Stimulated activated CD8-positive, alpha-beta memory T cell treated with anti-CD3 and anti-CD28 coated beads, Interleukin-4, amount 100 ng/mL, for 24 hours (primary cell): ENCODE data around the gene CLEC7A.

Experiments
- DNase-seq: peaks from one replicate; pipeline ENCODE4 v3.0.0-alpha.2; 2020; ENCODE audit warnings: low read depth

Gene CLEC7A

DNA sequence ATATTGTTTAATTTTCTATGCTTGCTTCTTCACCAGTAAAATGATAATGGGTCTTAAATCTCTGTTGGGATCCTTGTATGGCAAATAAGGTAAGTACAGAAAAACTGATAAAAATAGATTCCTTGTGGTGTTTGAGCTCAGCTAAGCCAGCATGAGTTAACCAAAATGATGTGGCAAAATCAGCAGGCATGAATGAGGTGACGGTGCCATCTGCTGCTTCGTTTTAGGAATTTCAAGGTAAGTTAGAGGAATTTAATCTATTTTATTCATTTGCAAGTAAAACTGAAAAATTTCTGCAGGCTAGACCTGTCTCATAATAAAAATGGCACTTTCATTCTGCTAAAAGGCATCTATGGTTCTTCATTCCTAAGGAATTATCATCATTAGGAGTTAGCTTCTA lies 10.0 kb upstream of the CLEC7A start:
- no peak for DNase-seq

DNA sequence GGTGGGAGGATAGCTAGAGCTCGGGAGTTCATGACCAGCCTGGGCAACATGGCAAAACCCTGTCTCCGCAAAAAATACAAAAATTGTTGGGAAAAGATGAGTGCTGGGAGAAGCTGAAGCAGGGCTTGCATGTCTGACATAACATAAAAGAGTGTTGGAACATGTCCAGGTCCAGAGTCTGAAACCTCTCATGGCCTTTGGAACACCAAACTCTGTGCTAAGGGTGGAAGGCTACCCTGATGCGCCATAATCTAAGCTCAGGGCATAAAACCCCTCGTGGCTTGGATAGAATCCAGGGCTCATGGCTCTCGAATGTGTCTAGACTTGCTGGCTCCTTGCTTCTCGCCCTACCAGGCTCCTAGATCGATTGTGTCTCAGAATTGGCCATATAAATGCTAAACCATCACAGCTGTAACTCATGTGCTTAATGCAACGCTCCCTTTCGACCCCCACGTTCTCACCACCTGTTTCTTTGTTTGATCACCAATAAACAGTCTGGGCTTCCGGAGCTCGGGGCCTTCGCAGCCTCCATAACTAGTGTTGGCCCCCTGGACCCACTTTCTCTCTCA lies 6.7 kb upstream of the CLEC7A start:
- DNase-seq: no peak

GRCh38 chr12:10135126-10135525 lies 5.1 kb upstream of the CLEC7A start:
- no peak for DNase-seq

DNA sequence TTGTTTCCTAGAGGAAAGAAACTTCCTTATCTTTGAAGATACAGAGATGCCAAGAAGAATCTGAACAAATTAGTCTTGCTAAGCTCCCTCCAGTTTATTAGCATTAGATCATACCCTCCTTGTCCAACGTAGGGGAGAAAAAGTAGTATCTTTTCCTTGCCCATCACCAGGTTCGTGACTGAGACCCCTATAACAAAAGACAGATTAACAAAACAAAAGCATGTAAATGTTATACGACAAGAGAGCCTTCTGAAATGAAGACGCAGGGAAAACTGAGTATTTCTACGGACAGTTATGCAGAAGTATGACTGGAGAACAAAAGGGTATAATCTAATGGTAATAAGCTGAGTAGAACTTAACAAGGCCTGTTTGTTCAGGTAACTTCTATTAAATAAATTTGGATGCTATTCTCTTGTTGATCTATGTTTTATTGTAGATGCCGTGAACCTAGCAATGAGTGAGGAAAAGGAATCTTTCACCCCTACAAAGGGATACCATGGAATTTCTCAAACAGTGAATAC lies 2.9 kb upstream of the CLEC7A start:
- no peak for DNase-seq

GRCh38 chr12:10131111-10131690 lies 1.2 kb upstream of the CLEC7A start:
- no peak for DNase-seq

DNA sequence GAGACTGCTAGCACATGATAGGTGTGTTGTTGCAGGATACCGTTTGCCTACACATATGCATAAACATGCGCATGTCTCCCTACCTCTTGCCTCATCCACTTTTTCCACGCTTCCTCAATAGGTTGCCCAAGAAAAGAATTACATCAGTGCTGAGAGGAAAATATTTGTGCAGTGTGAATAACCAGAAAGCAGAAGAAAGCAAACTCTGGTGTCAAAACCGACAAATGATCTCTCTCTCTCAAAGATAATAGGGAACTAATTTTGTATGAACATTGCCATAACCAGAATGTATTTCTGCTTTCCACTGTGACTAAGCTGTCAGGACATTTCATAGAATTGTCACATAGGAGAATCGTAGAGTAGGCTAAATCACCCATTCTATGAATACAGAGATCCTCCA lies 1.3 kb downstream of the CLEC7A start:
- DNase-seq: no peak

DNA sequence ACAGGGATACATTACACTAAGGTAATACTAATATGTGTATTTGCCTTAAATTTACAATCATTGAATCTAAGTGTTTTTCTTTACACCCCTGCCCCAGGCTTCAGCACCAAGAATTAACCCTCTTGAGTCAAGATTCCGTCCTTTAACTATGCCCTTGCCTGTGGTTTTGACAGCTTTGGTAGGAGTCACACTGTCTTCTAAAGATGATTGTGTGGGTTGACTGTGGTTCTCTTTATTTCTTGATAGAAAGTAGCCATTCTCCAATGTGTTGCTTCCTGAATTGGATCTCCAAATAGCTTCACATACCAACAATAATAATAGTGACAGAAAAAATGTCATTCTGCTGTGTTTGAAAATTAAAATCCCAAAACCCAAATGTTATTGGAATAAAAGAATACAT lies 3.6 kb downstream of the CLEC7A start:
- no peak for DNase-seq

- no peak for DNase-seq
These were observed 7.3 kb downstream of the CLEC7A start for GRCh38 chr12:10122689-10123088.

- no peak for DNase-seq
These were observed 8.7 kb downstream of the CLEC7A start for GRCh38 chr12:10121278-10121677.

DNA sequence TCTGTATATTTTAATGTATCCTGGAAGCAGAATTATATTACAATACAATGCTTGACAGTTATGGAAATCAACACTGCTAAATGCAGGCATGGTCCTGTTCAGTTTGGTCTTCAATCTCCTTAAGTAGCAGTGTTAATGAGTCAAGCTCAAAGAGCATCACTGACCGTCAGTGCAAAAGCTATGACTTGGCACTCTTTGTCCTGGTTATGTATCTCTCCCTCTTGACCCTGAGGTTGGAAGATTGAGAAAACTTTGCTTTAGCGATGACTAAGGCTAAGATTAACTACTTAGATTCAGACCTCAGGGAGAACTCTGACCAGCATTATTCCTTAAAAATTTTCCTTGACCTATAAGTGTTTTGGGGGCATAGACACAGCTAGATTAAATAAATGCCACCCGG lies 10.9 kb downstream of the CLEC7A start:
- DNase-seq: no peak

DNA sequence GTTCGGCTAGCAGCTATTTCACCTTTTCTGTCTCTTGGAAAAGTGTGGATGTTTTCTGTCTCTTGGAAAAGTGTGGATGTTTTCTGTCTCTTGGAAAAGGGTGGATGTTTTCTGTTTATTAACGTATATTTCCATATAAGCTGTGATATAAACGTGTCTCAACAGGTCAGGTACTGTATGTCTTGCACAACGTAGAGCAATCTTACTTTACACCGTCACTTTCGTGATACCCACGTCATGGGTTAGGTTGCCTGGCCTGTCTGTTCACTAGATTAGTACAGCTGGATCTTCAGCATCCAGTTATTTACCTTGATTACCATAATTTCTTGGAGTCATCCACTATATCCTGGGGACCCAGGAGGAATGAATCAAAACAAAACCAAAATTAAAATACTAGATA lies 14.1 kb downstream of the CLEC7A start:
- no peak for DNase-seq

GRCh38 chr12:10115311-10115710 lies 14.7 kb downstream of the CLEC7A start:
- no peak for DNase-seq

DNA sequence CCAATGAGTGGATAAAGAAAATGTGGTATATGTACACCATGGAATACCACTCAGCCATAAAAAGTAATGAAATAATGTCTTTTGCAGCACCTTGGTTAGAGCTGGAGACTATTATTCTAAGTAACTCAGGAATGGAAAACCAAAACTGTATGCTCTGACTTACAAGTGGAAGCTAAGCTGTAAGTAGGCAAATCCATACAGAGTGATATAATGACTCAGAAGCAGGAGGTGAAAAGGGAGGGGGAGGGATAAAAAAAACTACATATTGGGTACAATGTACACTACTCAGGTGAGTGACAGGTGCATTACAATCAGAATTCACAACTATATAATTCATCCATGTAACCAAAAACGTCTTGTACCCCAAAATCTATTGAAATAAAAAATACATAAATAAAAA lies 16.1 kb downstream of the CLEC7A start:
- no peak for DNase-seq

- no peak for DNase-seq
These were observed 16.9 kb downstream of the CLEC7A start for GRCh38 chr12:10113075-10113474.

DNA sequence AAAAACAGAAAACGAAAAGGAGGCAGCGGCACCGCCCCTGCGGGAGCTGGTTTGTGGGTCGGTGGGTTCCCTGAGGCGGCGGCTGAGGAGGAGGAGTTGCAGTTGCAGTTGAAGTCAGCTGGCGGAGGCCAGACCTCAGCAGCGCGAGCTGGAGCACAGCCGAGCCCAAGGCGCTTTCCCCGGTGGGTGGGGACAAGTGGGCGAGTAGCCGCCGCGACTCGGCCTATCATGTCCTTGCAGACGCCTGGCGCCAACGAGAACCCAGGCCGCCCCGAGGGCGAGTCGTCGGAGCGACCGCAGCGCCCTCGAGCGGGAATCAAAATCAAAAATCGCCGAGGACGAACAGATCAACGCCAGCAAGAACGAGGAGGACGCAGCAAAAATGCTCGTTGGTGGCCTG lies 18.5 kb downstream of the CLEC7A start:
- no peak for DNase-seq

DNA sequence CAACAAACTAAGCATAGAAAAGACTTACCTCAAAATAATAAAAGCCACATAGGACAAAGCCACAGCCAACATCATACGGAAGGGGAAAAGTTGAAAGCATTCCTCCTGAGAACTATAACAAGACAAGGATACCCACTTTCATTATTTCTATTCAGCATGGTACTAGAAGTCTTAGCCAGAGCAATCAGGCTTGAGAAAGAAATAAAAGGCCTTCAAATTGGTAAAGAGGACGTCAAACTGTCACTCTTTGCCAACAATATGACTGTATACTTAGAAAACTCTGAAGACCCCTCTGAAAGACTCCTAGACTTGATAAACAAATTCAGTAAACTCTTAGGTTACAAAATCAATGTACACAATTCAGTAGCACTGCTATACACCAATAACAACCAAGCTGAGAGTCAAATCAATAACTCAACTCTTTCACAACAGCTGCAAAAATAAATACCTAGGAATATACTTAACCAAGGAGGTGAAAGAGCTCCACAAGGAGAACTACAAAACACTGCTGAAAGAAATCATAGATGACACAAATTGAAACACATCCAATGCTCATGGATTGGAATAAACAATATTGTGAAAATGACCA lies 19.6 kb downstream of the CLEC7A start:
- no peak for DNase-seq

DNA sequence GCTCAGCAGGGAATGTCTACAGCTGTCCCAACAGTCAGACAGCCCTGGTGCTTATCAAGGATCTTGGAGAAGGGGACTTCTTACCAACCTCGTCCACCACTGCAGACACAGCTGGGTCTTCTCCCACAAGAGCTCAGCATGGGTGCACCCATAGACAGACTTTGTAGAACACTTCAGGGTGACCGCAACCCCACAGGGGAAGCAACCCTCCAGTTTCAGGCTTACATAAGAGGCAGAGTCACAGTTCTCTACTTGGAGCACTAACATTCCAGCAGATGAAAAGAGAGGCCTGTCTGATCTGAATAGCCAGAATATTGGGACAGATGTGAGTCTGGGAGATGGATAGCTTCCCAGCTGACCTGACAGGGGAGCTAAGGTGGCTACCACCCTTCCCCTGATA lies 27.7 kb downstream of the CLEC7A start:
- DNase-seq: no peak

GRCh38 chr12:10101648-10102220 lies 28.3 kb downstream of the CLEC7A start:
- no peak for DNase-seq

DNA sequence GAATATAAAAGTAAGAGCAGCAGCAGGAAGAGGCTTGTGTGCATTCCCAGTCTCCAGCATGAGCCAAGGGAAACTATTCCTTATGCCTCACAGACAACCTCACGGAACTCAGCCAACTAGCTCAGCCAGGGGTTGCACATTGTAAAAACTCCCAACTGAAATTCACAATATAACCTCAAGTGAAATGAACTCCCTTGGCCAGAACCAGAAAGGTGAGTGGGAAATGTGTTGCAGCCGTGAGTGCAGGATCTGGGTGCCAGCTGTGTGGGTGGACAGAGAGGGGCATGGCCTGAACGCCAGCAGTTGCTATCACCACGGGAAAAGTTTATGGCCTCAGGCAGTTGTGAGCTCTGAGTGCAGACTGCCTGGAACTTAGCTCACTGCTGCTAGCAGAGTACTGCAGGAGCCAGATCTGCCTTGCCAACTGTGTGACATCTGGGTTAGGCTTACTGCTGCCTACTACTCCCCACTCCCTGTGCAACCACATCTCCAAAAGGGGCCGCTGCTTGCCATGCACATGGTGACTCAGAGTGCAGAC lies 28.9 kb downstream of the CLEC7A start:
- DNase-seq: no peak

- DNase-seq: no peak
These were observed 31.2 kb downstream of the CLEC7A start, which contains the start of gene CLEC1A for GRCh38 chr12:10098791-10099190. TSS of gene CLEC1A (minus strand) at chr12:10098985. CDS start at chr12:10098922, 63 bp downstream.

DNA sequence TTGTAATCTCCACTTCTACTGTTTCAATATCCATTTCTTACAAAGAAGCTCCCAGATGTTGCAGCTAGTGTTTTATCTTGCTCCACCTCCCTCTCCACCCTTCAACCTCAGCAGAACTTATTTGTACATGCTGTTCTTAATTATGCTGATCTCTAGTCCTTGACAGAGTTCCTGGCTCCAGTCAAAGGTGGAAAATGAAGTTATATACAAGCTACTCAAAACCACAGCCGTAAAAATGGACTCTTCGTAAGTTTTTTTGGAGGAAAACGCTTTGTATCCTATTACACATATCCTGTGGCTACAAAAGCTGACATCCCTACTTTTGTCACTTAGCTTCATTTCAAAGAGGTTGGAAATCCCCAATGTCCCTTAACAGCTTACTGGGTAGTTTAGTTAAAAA lies 32.5 kb downstream of the CLEC7A start:
- no peak for DNase-seq

GRCh38 chr12:10095971-10096370 lies 34.0 kb downstream of the CLEC7A start:
- DNase-seq: no peak
